Activated naive CD8-positive, alpha-beta T cell treated with anti-CD3 and anti-CD28 coated beads for 36 hours (primary cell): ENCODE data around the gene CCL7. TPM values are rescaled to one million over a fixed set of nuclear protein-coding genes. Genes with fewer than 3 reads are reported as not detected.

Source experiments
- DNase-seq: peaks from one replicate; pipeline ENCODE4 v3.0.0; 2021
- H3K27ac Mint-ChIP-seq: one replicate; pipeline ENCODE4 v1.8.0; 2022; ENCODE audit warnings: mild to moderate bottlenecking, moderate library complexity, mixed read lengths
- H3K27me3 Mint-ChIP-seq: one replicate; pipeline ENCODE4 v1.8.0; 2022; ENCODE audit warnings: mild to moderate bottlenecking, mixed read lengths
- H3K36me3 Mint-ChIP-seq: one replicate; pipeline ENCODE4 v1.8.0; 2021; ENCODE audit warnings: mild to moderate bottlenecking, mixed read lengths
- H3K4me1 Mint-ChIP-seq: one replicate; pipeline ENCODE4 v1.8.0; 2021; ENCODE audit warnings: mixed read lengths
- H3K4me3 Mint-ChIP-seq: one replicate; pipeline ENCODE4 v1.8.0; 2022; ENCODE audit warnings: mild to moderate bottlenecking, moderate library complexity, mixed read lengths
- H3K9me3 Mint-ChIP-seq: one replicate; pipeline ENCODE4 v1.8.0; 2022; ENCODE audit warnings: mixed read lengths
- total RNA-seq, 2 experiments: library from RNA; stranded (reverse); gene quantifications; one replicate each; pipeline ENCODE4 v1.2.3, GENCODE V29; 2021

CCL7 gene
- total RNA-seq, 2 experiments from 2014 or later: not detected

- Mint-ChIP-seq H3K27me3 (peaks cover 30% of the 10 kb centered on the region), H3K36me3 (no peaks in the 10 kb centered on the region), H3K9me3 (no peaks in the 10 kb centered on the region), H3K4me3 (no peak within 1 kb of the TSS), H3K27ac (no peak within 1 kb of the TSS), H3K4me1 (peaks cover 6% of the 10 kb centered on the region)
- no peak for DNase-seq
These were observed 15.2 kb upstream of the CCL7 start, which contains the start of gene CCL2 for GRCh38 chr17:34254651-34255380. TSS of gene CCL2 (plus strand) at chr17:34255285. CDS start at chr17:34255350, 65 bp downstream.

GRCh38 chr17:34255381-34255732 lies 14.7 kb upstream of the CCL7 start:
- Mint-ChIP-seq H3K27ac (no peak overlapping the region), H3K36me3 (no peaks in the 10 kb centered on the region), H3K4me3 (no peak overlapping the region), H3K4me1 (peaks cover 6% of the 10 kb centered on the region), H3K9me3 (no peaks in the 10 kb centered on the region), H3K27me3 (peaks cover 30% of the 10 kb centered on the region)
- no peak for DNase-seq

DNA sequence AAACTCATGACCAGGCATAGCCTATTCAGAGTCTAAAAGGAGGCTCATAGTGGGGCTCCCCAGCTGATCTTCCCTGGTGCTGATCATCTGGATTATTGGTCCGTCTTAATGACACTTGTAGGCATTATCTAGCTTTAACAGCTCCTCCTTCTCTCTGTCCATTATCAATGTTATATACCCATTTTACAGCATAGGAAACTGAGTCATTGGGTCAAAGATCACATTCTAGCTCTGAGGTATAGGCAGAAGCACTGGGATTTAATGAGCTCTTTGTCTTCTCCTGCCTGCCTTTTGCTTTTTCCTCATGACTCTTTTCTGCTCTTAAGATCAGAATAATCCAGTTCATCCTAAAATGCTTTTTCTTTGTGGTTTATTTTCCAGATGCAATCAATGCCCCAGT lies 14.2 kb upstream of the CCL7 start:
- Mint-ChIP-seq H3K27ac (no peak overlapping the region), H3K4me3 (no peak overlapping the region), H3K9me3 (no peaks in the 10 kb centered on the region), H3K36me3 (no peaks in the 10 kb centered on the region), H3K27me3 (peaks cover 30% of the 10 kb centered on the region), H3K4me1 (peaks cover 6% of the 10 kb centered on the region)
- DNase-seq: no peak

DNA sequence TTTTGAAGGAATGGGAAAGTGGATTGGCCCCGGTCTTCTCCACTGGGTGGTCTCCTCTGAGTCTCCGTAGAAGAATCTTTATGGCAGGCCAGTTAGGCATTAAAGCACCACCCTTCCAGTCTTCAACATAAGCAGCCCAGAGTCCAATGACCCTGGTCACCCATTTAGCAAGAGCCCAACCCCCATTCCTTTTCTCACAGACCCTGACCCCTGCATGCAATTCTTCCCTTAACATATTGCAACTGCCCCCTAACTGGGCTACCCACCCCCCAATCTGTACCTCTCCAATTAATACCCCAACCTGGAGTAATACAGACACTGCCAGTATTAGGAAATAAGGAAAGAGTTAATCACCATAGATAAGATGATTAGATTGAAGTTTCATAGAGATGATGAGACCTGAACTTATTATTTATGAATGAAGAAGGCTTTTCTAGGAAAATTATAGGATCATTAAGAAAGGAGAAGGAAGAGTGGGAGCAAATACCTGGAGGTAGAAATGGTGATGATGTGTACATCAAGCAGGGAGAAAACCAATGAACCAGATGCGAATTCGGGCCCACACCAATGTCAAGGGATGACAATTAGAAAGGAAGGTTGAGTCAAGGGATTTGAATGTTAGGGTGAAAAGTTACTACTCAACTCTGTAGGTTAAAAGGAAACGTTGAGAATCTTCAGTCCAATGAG lies 12.6 kb upstream of the CCL7 start:
- H3K9me3 Mint-ChIP-seq: no peaks in the 10 kb centered on the region
- H3K27me3 Mint-ChIP-seq: peaks cover 24% of the 10 kb centered on the region
- no peak overlapping the region for H3K27ac Mint-ChIP-seq
- no peak overlapping the region for H3K4me3 Mint-ChIP-seq
- H3K4me1 Mint-ChIP-seq: peaks cover 6% of the 10 kb centered on the region
- no peak for DNase-seq
- H3K36me3 Mint-ChIP-seq: no peaks in the 10 kb centered on the region

- H3K4me1 Mint-ChIP-seq: peaks cover 6% of the 10 kb centered on the region
- H3K27ac Mint-ChIP-seq: no peak overlapping the region
- H3K36me3 Mint-ChIP-seq: no peaks in the 10 kb centered on the region
- H3K4me3 Mint-ChIP-seq: no peak overlapping the region
- DNase-seq: no peak
- H3K27me3 Mint-ChIP-seq: peaks cover 23% of the 10 kb centered on the region
- no peaks in the 10 kb centered on the region for H3K9me3 Mint-ChIP-seq
These were observed 12.1 kb upstream of the CCL7 start for GRCh38 chr17:34257986-34258326.

- DNase-seq: no peak
These were observed 10.9 kb upstream of the CCL7 start for GRCh38 chr17:34259146-34259545.

GRCh38 chr17:34260861-34261260 lies 9.2 kb upstream of the CCL7 start:
- H3K4me1 Mint-ChIP-seq: no peaks in the 10 kb centered on the region
- no peak overlapping the region for H3K4me3 Mint-ChIP-seq
- no peaks in the 10 kb centered on the region for H3K36me3 Mint-ChIP-seq
- H3K27me3 Mint-ChIP-seq: peaks cover 20% of the 10 kb centered on the region
- DNase-seq: no peak
- H3K27ac Mint-ChIP-seq: no peak overlapping the region
- no peaks in the 10 kb centered on the region for H3K9me3 Mint-ChIP-seq

More at GRCh38 chr17:34259146-34259545, 10.9 kb upstream of the CCL7 start:
- Mint-ChIP-seq H3K4me1 (peaks cover 6% of the 10 kb centered on the region), H3K27me3 (peaks cover 24% of the 10 kb centered on the region), H3K27ac (no peak overlapping the region), H3K36me3 (no peaks in the 10 kb centered on the region), H3K9me3 (no peaks in the 10 kb centered on the region), H3K4me3 (no peak overlapping the region)

GRCh38 chr17:34261568-34262337 lies 8.3 kb upstream of the CCL7 start:
- DNase-seq: no peak
- H3K4me1 Mint-ChIP-seq: no peaks in the 10 kb centered on the region
- H3K9me3 Mint-ChIP-seq: no peaks in the 10 kb centered on the region
- peaks cover 15% of the 10 kb centered on the region for H3K27me3 Mint-ChIP-seq
- H3K27ac Mint-ChIP-seq: no peak overlapping the region
- no peaks in the 10 kb centered on the region for H3K36me3 Mint-ChIP-seq
- H3K4me3 Mint-ChIP-seq: no peak overlapping the region

DNA sequence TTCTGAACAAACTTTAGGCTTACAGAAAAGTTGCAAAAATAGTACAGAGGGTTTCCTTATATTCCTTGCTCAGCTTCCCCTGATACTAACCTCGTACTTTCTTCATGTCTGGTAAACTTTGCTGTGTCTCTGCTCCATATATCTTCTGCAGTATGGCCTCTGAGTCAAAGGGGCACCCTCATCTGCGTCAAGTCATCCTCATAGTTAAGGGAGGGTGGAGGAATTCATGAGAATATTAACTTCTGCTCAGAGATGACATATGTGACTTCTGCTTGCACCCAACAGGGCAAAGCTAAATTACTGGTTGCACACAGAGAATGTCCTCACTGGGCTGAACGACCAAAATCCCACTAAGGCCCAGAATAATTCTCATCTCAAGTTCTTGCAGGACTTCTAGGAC lies 4.3 kb upstream of the CCL7 start:
- H3K4me1 Mint-ChIP-seq: no peaks in the 10 kb centered on the region
- H3K27me3 Mint-ChIP-seq: peaks cover 23% of the 10 kb centered on the region
- H3K27ac Mint-ChIP-seq: no peak overlapping the region
- no peaks in the 10 kb centered on the region for H3K36me3 Mint-ChIP-seq
- DNase-seq: no peak
- H3K4me3 Mint-ChIP-seq: no peak overlapping the region
- H3K9me3 Mint-ChIP-seq: no peaks in the 10 kb centered on the region

- no peak overlapping the region for H3K27ac Mint-ChIP-seq
- H3K9me3 Mint-ChIP-seq: no peaks in the 10 kb centered on the region
- peaks cover 60% of the 10 kb centered on the region for H3K27me3 Mint-ChIP-seq
- H3K4me1 Mint-ChIP-seq: no peaks in the 10 kb centered on the region
- DNase-seq: no peak
- H3K4me3 Mint-ChIP-seq: no peak overlapping the region
- H3K36me3 Mint-ChIP-seq: no peaks in the 10 kb centered on the region
These were observed 5.9 kb downstream of the CCL7 start for GRCh38 chr17:34275881-34276280.

- peaks cover 61% of the 10 kb centered on the region for H3K27me3 Mint-ChIP-seq
- no peak overlapping the region for H3K27ac Mint-ChIP-seq
- H3K4me3 Mint-ChIP-seq: no peak overlapping the region
- H3K36me3 Mint-ChIP-seq: no peaks in the 10 kb centered on the region
- no peak for DNase-seq
- H3K4me1 Mint-ChIP-seq: no peaks in the 10 kb centered on the region
- H3K9me3 Mint-ChIP-seq: no peaks in the 10 kb centered on the region
These were observed 6.8 kb downstream of the CCL7 start for GRCh38 chr17:34276826-34277225.

- Mint-ChIP-seq H3K27ac (no peak overlapping the region), H3K9me3 (no peaks in the 10 kb centered on the region), H3K36me3 (no peaks in the 10 kb centered on the region), H3K4me3 (no peak overlapping the region), H3K27me3 (peaks cover 35% of the 10 kb centered on the region), H3K4me1 (no peaks in the 10 kb centered on the region)
- no peak for DNase-seq
These were observed 13.6 kb downstream of the CCL7 start for GRCh38 chr17:34283571-34283970.

DNA sequence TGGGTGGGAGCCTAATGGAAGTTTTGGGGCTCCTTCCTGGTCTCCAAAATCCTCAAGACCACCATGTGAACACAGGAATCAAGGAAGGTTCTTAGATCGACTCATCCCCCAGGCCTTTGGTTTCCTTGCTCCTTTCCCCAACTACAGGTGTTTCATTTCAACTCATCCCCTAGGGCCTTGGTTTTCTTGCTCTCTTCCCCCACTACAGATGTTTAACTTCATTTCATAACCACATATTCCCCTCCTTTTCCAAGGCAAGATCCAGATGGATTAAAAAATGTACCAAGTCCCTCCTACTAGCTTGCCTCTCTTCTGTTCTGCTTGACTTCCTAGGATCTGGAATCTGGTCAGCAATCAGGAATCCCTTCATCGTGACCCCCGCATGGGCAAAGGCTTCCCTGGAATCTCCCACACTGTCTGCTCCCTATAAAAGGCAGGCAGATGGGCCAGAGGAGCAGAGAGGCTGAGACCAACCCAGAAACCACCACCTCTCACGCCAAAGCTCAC lies 15.3 kb downstream of the CCL7 start, which contains the start of gene CCL11:
Gene CCL11 (plus strand): TSS at position 457 of the 507 bp plus-strand sequence. CDS start 67 bp downstream, outside the sequence.
- Mint-ChIP-seq H3K27ac (no peak within 1 kb of the TSS), H3K27me3 (peaks cover 23% of the 10 kb centered on the region), H3K4me3 (no peak within 1 kb of the TSS)

DNA sequence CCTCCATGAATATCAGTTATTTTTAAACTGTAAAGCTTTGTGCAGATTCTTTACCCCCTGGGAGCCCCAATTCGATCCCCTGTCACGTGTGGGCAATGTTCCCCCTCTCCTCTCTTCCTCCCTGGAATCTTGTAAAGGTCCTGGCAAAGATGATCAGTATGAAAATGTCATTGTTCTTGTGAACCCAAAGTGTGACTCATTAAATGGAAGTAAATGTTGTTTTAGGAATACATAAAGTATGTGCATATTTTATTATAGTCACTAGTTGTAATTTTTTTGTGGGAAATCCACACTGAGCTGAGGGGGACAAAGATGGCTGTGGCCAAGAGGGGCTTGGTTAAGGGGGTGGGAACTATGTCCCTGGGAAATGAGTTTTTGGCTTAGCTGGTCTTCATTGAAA lies 17.9 kb downstream of the CCL7 start:
- H3K4me1 Mint-ChIP-seq: no peaks in the 10 kb centered on the region
- H3K27ac Mint-ChIP-seq: no peak overlapping the region
- DNase-seq: no peak
- no peak overlapping the region for H3K4me3 Mint-ChIP-seq
- H3K27me3 Mint-ChIP-seq: peaks cover 8% of the 10 kb centered on the region
- no peaks in the 10 kb centered on the region for H3K9me3 Mint-ChIP-seq
- H3K36me3 Mint-ChIP-seq: no peaks in the 10 kb centered on the region

More for the DNA sequence above, 15.3 kb downstream of the CCL7 start, which contains the start of gene CCL11:
- Mint-ChIP-seq H3K4me1 (no peaks in the 10 kb centered on the region), H3K9me3 (no peaks in the 10 kb centered on the region), H3K36me3 (no peaks in the 10 kb centered on the region)
- DNase-seq: no peak

DNA sequence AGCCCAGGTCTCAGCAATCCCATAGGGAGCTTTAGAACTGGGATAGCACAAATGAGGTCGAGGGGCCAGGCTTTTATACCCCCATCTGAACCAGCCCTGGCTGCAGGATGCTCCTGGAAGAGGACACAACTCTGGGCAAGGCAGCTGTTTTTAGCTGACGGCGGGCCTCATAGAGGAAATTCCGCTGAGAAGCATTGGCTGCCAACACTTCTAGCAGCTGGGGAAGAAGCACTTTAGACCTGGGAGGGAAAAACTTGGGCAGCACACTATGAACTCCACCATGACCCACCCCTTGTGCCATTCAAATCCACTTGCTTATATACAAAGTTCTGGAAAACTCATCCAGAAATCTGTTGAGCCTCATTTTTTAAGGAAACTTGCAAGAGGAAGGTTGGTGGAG lies 20.6 kb downstream of the CCL7 start:
- H3K27me3 Mint-ChIP-seq: peaks cover 5% of the 10 kb centered on the region
- H3K4me1 Mint-ChIP-seq: no peaks in the 10 kb centered on the region
- no peaks in the 10 kb centered on the region for H3K36me3 Mint-ChIP-seq
- no peak for DNase-seq
- H3K9me3 Mint-ChIP-seq: no peaks in the 10 kb centered on the region
- H3K27ac Mint-ChIP-seq: no peak overlapping the region
- H3K4me3 Mint-ChIP-seq: no peak overlapping the region
